GM23338 (cell line): ENCODE measurements around the gene RTN3. TPM values are rescaled to one million over a fixed set of nuclear protein-coding genes. Genes with fewer than 3 reads are reported as not detected.

Source experiments
- ATAC-seq: fragments of 200-7000 bp; cut with Tn5 transposase; 3 replicates; pipeline ENCODE4 v1.9.1; 2020
- DNase-seq: peaks from one replicate; pipeline ENCODE4 v3.0.0-alpha.2; 2015; ENCODE audit warnings: low spot score
- H2AFZ ChIP-seq: fragments of 200-600 bp; sonication (generic); 2 replicates; pipeline ENCODE4 v1.8.0; 2016; ENCODE audit warnings: antibody characterized with exemption, mild to moderate bottlenecking, moderate library complexity
- H3F3A ChIP-seq: fragments of 200-600 bp; sonication (generic); replicated peaks from 2 replicates; pipeline ENCODE4 v1.8.0; 2017; ENCODE audit warnings: antibody characterized with exemption, mixed run types, low read depth
- H3K27ac ChIP-seq: fragments of 200-600 bp; sonication (generic); 2 replicates; pipeline ENCODE4 v1.6.1; 2016; ENCODE audit warnings: low read depth
- H3K27me3 ChIP-seq: fragments of 200-600 bp; sonication (generic); 2 replicates; pipeline ENCODE4 v1.8.0; 2016; ENCODE audit warnings: mild to moderate bottlenecking, mixed run types, moderate library complexity; ENCODE audit not compliant: insufficient read depth
- H3K36me3 ChIP-seq: fragments of 200-600 bp; sonication (generic); 2 replicates; pipeline ENCODE4 v1.8.0; 2016; ENCODE audit warnings: mild to moderate bottlenecking; ENCODE audit not compliant: insufficient read depth
- H3K4me1 ChIP-seq: fragments of 200-600 bp; sonication (generic); 2 replicates; pipeline ENCODE4 v1.8.0; 2016; ENCODE audit warnings: mild to moderate bottlenecking, moderate library complexity; ENCODE audit not compliant: insufficient read depth
- H3K4me2 ChIP-seq: fragments of 200-600 bp; sonication (generic); 2 replicates; pipeline ENCODE4 v1.7.1; 2017; ENCODE audit warnings: mixed run types
- H3K4me3 ChIP-seq: fragments of 200-600 bp; sonication (generic); 2 replicates; pipeline ENCODE4 v1.6.1; 2016; ENCODE audit warnings: mixed run types
- H3K79me2 ChIP-seq: fragments of 200-600 bp; sonication (generic); replicated peaks from 2 replicates; pipeline ENCODE4 v1.8.0; 2017; ENCODE audit warnings: mild to moderate bottlenecking; ENCODE audit not compliant: insufficient read depth
- H3K9me2 ChIP-seq: fragments of 200-600 bp; sonication (generic); 2 replicates; pipeline ENCODE4 v1.8.0; 2017; ENCODE audit not compliant: insufficient read depth
- H4K20me1 ChIP-seq: fragments of 200-600 bp; sonication (generic); replicated peaks from 2 replicates; pipeline ENCODE4 v1.8.0; 2017; ENCODE audit warnings: mild to moderate bottlenecking; ENCODE audit not compliant: insufficient read depth
- H3K27ac Mint-ChIP-seq: 2 replicates; pipeline ENCODE4 v1.8.0; 2020; ENCODE audit warnings: inconsistent platforms, mild to moderate bottlenecking, moderate library complexity, mixed read lengths
- H3K27me3 Mint-ChIP-seq: 3 replicates; pipeline ENCODE4 v1.8.0; 2022; ENCODE audit warnings: low read depth, mild to moderate bottlenecking, moderate library complexity, mixed read lengths, inconsistent platforms; ENCODE audit not compliant: insufficient read depth, poor library complexity
- H3K36me3 Mint-ChIP-seq: 3 replicates; pipeline ENCODE4 v1.8.0; 2021; ENCODE audit warnings: low read depth, mild to moderate bottlenecking, inconsistent platforms, moderate library complexity, mixed read lengths
- H3K4me1 Mint-ChIP-seq: 3 replicates; pipeline ENCODE4 v1.8.0; 2020; ENCODE audit warnings: mild to moderate bottlenecking, inconsistent platforms, mixed read lengths
- H3K4me3 Mint-ChIP-seq: 3 replicates; pipeline ENCODE4 v1.8.0; 2021; ENCODE audit warnings: moderate library complexity, mild to moderate bottlenecking, inconsistent platforms, mixed read lengths
- H3K9me3 Mint-ChIP-seq: 3 replicates; pipeline ENCODE4 v1.8.0; 2020; ENCODE audit warnings: moderate library complexity, mild to moderate bottlenecking, inconsistent platforms, mixed read lengths
- CREB1 ChIP-seq: fragments of 250-450 bp; sonication (Bioruptor Pico); IDR thresholded peaks from 2 replicates; pipeline ENCODE4 v1.5.0; 2020; ENCODE audit warnings: low read depth, mild to moderate bottlenecking, moderate library complexity
- CTCF ChIP-seq, 2 experiments: fragments of 200-600 bp in 1 of 2; sonication (generic) in 1 of 2; conservative IDR thresholded peaks; 2 replicates each; pipeline versions ENCODE4 v1.5.1 to v1.6.1; 2016 to 2017; ENCODE audit warnings: antibody characterized with exemption in 2 of 2, low read depth in 2 of 2, mild to moderate bottlenecking in 2 of 2, moderate library complexity in 1 of 2
- ETS1 ChIP-seq: IDR thresholded peaks from 2 replicates; pipeline ENCODE4 v1.6.1; 2016; ENCODE audit warnings: antibody characterized with exemption
- EZH2 ChIP-seq: fragments of 200-600 bp; sonication (generic); IDR thresholded peaks from one replicate; pipeline ENCODE4 v1.8.0; 2017; ENCODE audit warnings: antibody characterized with exemption, mild to moderate bottlenecking, low read depth; ENCODE audit not compliant: unreplicated experiment
- EZH2phosphoT487 ChIP-seq: fragments of 200-600 bp; sonication (generic); IDR thresholded peaks from one replicate; pipeline ENCODE4 v1.8.1; 2018; ENCODE audit warnings: antibody characterized with exemption; ENCODE audit not compliant: unreplicated experiment
- JUNB ChIP-seq: IDR thresholded peaks from one replicate; pipeline ENCODE4 v1.6.1; 2016; ENCODE audit warnings: antibody characterized with exemption; ENCODE audit not compliant: unreplicated experiment
- NANOG ChIP-seq: IDR thresholded peaks from 2 replicates; pipeline ENCODE4 v1.6.1; 2016; ENCODE audit warnings: antibody characterized with exemption, borderline replicate concordance
- POLR2AphosphoS5 ChIP-seq: IDR thresholded peaks from 2 replicates; pipeline ENCODE4 v1.6.1; 2016; ENCODE audit warnings: antibody characterized with exemption, low read depth
- REST ChIP-seq: IDR thresholded peaks from one replicate; pipeline ENCODE4 v1.6.1; 2018; ENCODE audit warnings: antibody characterized with exemption; ENCODE audit not compliant: unreplicated experiment
- STAT1 ChIP-seq: IDR thresholded peaks from one replicate; pipeline ENCODE4 v1.6.1; 2016; ENCODE audit warnings: antibody characterized with exemption; ENCODE audit not compliant: unreplicated experiment
- ZNF331 ChIP-seq: fragments of 250-450 bp; sonication (Bioruptor Pico); IDR thresholded peaks from 2 replicates; pipeline ENCODE4 v1.5.0; 2020; ENCODE audit warnings: low read depth, mild to moderate bottlenecking, moderate library complexity
- ZNF462 ChIP-seq: fragments of 250-450 bp; sonication (Bioruptor Pico); IDR thresholded peaks from 2 replicates; pipeline ENCODE4 v1.5.0; 2020; ENCODE audit warnings: mild to moderate bottlenecking, moderate library complexity
- polyA plus RNA-seq: library from polyadenylated mRNA; unstranded; fragments of >200 nt; fragmentation: Nextera tagmentation; extraction: Ambion mirVana; gene quantifications from 2 replicates; pipeline ENCODE4 v1.2.1, GENCODE V29; 2016
- total RNA-seq: library from RNA; depleted of rRNA; stranded (reverse); fragments of >200 nt; shearing (Covaris generic); gene quantifications from 2 replicates; pipeline ENCODE4 v1.2.3, GENCODE V29; 2014

Gene RTN3
- total and polyA plus RNA-seq, 2 experiments from 2014 or later = 138 to 162 TPM

- no peak overlapping the region for H3K4me3 Mint-ChIP-seq
- TF ChIP-seq EZH2phosphoT487 = no peak
- no peak for TF ChIP-seq NANOG
- TF ChIP-seq ETS1 = no peak
- no peak for TF ChIP-seq ZNF462 (CRISPR knock-in tag)
- TF ChIP-seq REST = no peak
- no peak for TF ChIP-seq POLR2AphosphoS5
- TF ChIP-seq ZNF331 (CRISPR knock-in tag) = no peak
- TF ChIP-seq CREB1 (CRISPR knock-in tag) = no peak
- no peak for TF ChIP-seq EZH2
- TF ChIP-seq JUNB = no peak
- no peak for TF ChIP-seq CTCF (conservative IDR thresholded peaks at IDR 0.05; ENCODE audit: low read depth in 2 of 2)
- TF ChIP-seq STAT1 = no peak
- Histone ChIP-seq H3K79me2 (peaks cover 68% of the 10 kb centered on the region), H3F3A (peaks cover 5% of the 10 kb centered on the region; the same call in 1 of the 2 replicates), H3K27ac (0 out of 2 replicates have a peak overlapping the region, but pooled peaks have one; percentile 42), H3K27me3 (no peaks in the 10 kb centered on the region), H3K4me1 (peaks cover 11% of the 10 kb centered on the region), H3K4me3 (no peak overlapping the region), H3K4me2 (no peak overlapping the region), H2AFZ (no peak overlapping the region), H3K9me2 (no peaks in the 10 kb centered on the region), H3K36me3 (peaks cover 11% of the 10 kb centered on the region), H4K20me1 (peaks cover 45% of the 10 kb centered on the region)
- peaks cover 23% of the 10 kb centered on the region for H3K36me3 Mint-ChIP-seq
- no peaks in the 10 kb centered on the region for H3K9me3 Mint-ChIP-seq
- no peak for ATAC-seq
- DNase-seq = no peak
- no peak overlapping the region; the same call in 1 of the 2 replicates for H3K27ac Mint-ChIP-seq
- H3K27me3 Mint-ChIP-seq = peaks cover 10% of the 10 kb centered on the region
- peaks cover 13% of the 10 kb centered on the region; the same call in 2 of the 3 replicates for H3K4me1 Mint-ChIP-seq
These were observed 65.7 kb downstream of the RTN3 start for GRCh38 chr11:63747011-63747410.
